GM23338 (cell line): Measurements from ENCODE around the gene MAPK12. TPM values are rescaled to one million over a fixed set of nuclear protein-coding genes. Genes with fewer than 3 reads are reported as not detected.

ENCODE experiments used
- ATAC-seq: fragments of 200-7000 bp; cut with Tn5 transposase; 3 replicates; pipeline ENCODE4 v1.9.1; 2020
- DNase-seq: peaks from one replicate; pipeline ENCODE4 v3.0.0-alpha.2; 2015; ENCODE audit warnings: low spot score
- H2AFZ ChIP-seq: fragments of 200-600 bp; sonication (generic); 2 replicates; pipeline ENCODE4 v1.8.0; 2016; ENCODE audit warnings: antibody characterized with exemption, mild to moderate bottlenecking, moderate library complexity
- H3F3A ChIP-seq: fragments of 200-600 bp; sonication (generic); replicated peaks from 2 replicates; pipeline ENCODE4 v1.8.0; 2017; ENCODE audit warnings: antibody characterized with exemption, mixed run types, low read depth
- H3K27ac ChIP-seq: fragments of 200-600 bp; sonication (generic); 2 replicates; pipeline ENCODE4 v1.6.1; 2016; ENCODE audit warnings: low read depth
- H3K27me3 ChIP-seq: fragments of 200-600 bp; sonication (generic); 2 replicates; pipeline ENCODE4 v1.8.0; 2016; ENCODE audit warnings: mild to moderate bottlenecking, mixed run types, moderate library complexity; ENCODE audit not compliant: insufficient read depth
- H3K36me3 ChIP-seq: fragments of 200-600 bp; sonication (generic); 2 replicates; pipeline ENCODE4 v1.8.0; 2016; ENCODE audit warnings: mild to moderate bottlenecking; ENCODE audit not compliant: insufficient read depth
- H3K4me1 ChIP-seq: fragments of 200-600 bp; sonication (generic); 2 replicates; pipeline ENCODE4 v1.8.0; 2016; ENCODE audit warnings: mild to moderate bottlenecking, moderate library complexity; ENCODE audit not compliant: insufficient read depth
- H3K4me2 ChIP-seq: fragments of 200-600 bp; sonication (generic); 2 replicates; pipeline ENCODE4 v1.7.1; 2017; ENCODE audit warnings: mixed run types
- H3K4me3 ChIP-seq: fragments of 200-600 bp; sonication (generic); 2 replicates; pipeline ENCODE4 v1.6.1; 2016; ENCODE audit warnings: mixed run types
- H3K79me2 ChIP-seq: fragments of 200-600 bp; sonication (generic); replicated peaks from 2 replicates; pipeline ENCODE4 v1.8.0; 2017; ENCODE audit warnings: mild to moderate bottlenecking; ENCODE audit not compliant: insufficient read depth
- H3K9me2 ChIP-seq: fragments of 200-600 bp; sonication (generic); 2 replicates; pipeline ENCODE4 v1.8.0; 2017; ENCODE audit not compliant: insufficient read depth
- H4K20me1 ChIP-seq: fragments of 200-600 bp; sonication (generic); replicated peaks from 2 replicates; pipeline ENCODE4 v1.8.0; 2017; ENCODE audit warnings: mild to moderate bottlenecking; ENCODE audit not compliant: insufficient read depth
- H3K27ac Mint-ChIP-seq: 2 replicates; pipeline ENCODE4 v1.8.0; 2020; ENCODE audit warnings: inconsistent platforms, mild to moderate bottlenecking, moderate library complexity, mixed read lengths
- H3K27me3 Mint-ChIP-seq: 3 replicates; pipeline ENCODE4 v1.8.0; 2022; ENCODE audit warnings: low read depth, mild to moderate bottlenecking, moderate library complexity, mixed read lengths, inconsistent platforms; ENCODE audit not compliant: insufficient read depth, poor library complexity
- H3K36me3 Mint-ChIP-seq: 3 replicates; pipeline ENCODE4 v1.8.0; 2021; ENCODE audit warnings: low read depth, mild to moderate bottlenecking, inconsistent platforms, moderate library complexity, mixed read lengths
- H3K4me1 Mint-ChIP-seq: 3 replicates; pipeline ENCODE4 v1.8.0; 2020; ENCODE audit warnings: mild to moderate bottlenecking, inconsistent platforms, mixed read lengths
- H3K4me3 Mint-ChIP-seq: 3 replicates; pipeline ENCODE4 v1.8.0; 2021; ENCODE audit warnings: moderate library complexity, mild to moderate bottlenecking, inconsistent platforms, mixed read lengths
- H3K9me3 Mint-ChIP-seq: 3 replicates; pipeline ENCODE4 v1.8.0; 2020; ENCODE audit warnings: moderate library complexity, mild to moderate bottlenecking, inconsistent platforms, mixed read lengths
- CREB1 ChIP-seq: fragments of 250-450 bp; sonication (Bioruptor Pico); IDR thresholded peaks from 2 replicates; pipeline ENCODE4 v1.5.0; 2020; ENCODE audit warnings: low read depth, mild to moderate bottlenecking, moderate library complexity
- EZH2phosphoT487 ChIP-seq: fragments of 200-600 bp; sonication (generic); IDR thresholded peaks from one replicate; pipeline ENCODE4 v1.8.1; 2018; ENCODE audit warnings: antibody characterized with exemption; ENCODE audit not compliant: unreplicated experiment
- POLR2AphosphoS5 ChIP-seq: IDR thresholded peaks from 2 replicates; pipeline ENCODE4 v1.6.1; 2016; ENCODE audit warnings: antibody characterized with exemption, low read depth
- STAT1 ChIP-seq: IDR thresholded peaks from one replicate; pipeline ENCODE4 v1.6.1; 2016; ENCODE audit warnings: antibody characterized with exemption; ENCODE audit not compliant: unreplicated experiment
- polyA plus RNA-seq: library from polyadenylated mRNA; unstranded; fragments of >200 nt; fragmentation: Nextera tagmentation; extraction: Ambion mirVana; gene quantifications from 2 replicates; pipeline ENCODE4 v1.2.1, GENCODE V29; 2016
- total RNA-seq: library from RNA; depleted of rRNA; stranded (reverse); fragments of >200 nt; shearing (Covaris generic); gene quantifications from 2 replicates; pipeline ENCODE4 v1.2.3, GENCODE V29; 2014
- TF ChIP-seq, protein P1 (sequence below): IDR thresholded peaks from one replicate; pipeline ENCODE4 v1.6.1; 2018; ENCODE audit warnings: antibody characterized with exemption; ENCODE audit not compliant: unreplicated experiment
- TF ChIP-seq, protein P2 (sequence below), 2 experiments: fragments of 200-600 bp in 1 of 2; sonication (generic) in 1 of 2; conservative IDR thresholded peaks; 2 replicates each; pipeline versions ENCODE4 v1.5.1 to v1.6.1; 2016 to 2017; ENCODE audit warnings: antibody characterized with exemption in 2 of 2, low read depth in 2 of 2, mild to moderate bottlenecking in 2 of 2, moderate library complexity in 1 of 2
- TF ChIP-seq, protein P3 (sequence below): fragments of 250-450 bp; sonication (Bioruptor Pico); IDR thresholded peaks from 2 replicates; pipeline ENCODE4 v1.5.0; 2020; ENCODE audit warnings: mild to moderate bottlenecking, moderate library complexity

Gene MAPK12
- total and polyA plus RNA-seq, 2 experiments from 2014 or later = 10.4 to 26.1 TPM

DNA sequence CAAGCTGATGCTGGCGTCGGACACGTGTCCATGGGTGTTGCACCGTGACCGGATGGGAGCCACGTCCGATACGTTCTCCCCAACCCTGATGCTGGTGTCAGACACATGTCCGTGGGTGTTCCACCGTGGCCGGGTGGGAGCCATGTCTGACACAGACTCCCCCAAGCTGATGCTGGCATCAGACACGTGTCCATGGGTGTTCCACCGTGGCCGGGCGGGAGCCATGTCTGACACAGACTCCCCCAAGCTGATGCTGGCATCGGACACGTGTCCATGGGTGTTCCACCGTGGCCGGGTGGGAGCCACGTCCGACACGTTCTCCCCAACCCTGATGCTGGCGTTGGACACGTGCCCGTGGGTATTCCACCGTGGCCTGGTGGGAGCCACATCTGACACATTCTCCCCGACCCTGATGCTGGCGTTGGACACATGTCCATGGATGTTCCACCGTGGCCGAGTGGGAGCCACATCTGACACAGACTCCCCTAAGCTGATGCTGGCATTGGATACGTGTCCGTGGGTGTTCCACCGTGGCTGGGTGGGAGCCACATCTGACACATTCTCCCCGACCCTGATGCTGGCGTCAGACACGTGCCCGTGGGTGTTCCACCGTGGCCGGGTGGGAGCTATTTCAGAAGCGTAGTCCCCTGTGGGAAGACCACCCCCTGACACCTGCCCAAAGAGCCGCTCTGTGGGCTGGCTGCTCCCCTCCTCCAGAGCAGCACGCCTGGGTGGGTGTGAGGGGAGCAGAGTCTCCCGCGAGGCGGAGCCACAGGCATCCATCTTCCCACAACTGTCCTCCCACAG lies 40.7 kb downstream of the MAPK12 start:
- no peak overlapping the region for H3K4me3 ChIP-seq
- H3K79me2 ChIP-seq = no peaks in the 10 kb centered on the region
- no peak overlapping the region for H3K27ac ChIP-seq
- H3K27me3 ChIP-seq = no peaks in the 10 kb centered on the region
- H3K36me3 ChIP-seq = no peaks in the 10 kb centered on the region
- no peak overlapping the region for H3K4me2 ChIP-seq
- Mint-ChIP-seq H3K27ac (no peak overlapping the region), H3K4me3 (no peak overlapping the region), H3K27me3 (peaks cover 7% of the 10 kb centered on the region), H3K36me3 (peaks cover 59% of the 10 kb centered on the region), H3K9me3 (no peaks in the 10 kb centered on the region), H3K4me1 (peaks cover 2% of the 10 kb centered on the region; the same call in 1 of the 3 replicates)
- H3F3A ChIP-seq = no peaks in the 10 kb centered on the region
- H4K20me1 ChIP-seq = peaks cover 5% of the 10 kb centered on the region; the same call in 1 of the 2 replicates
- no peaks in the 10 kb centered on the region for H3K9me2 ChIP-seq
- no peaks in the 10 kb centered on the region; the same call in 1 of the 2 replicates for H3K4me1 ChIP-seq
- TF ChIP-seq POLR2AphosphoS5 = no peak
- no peak for TF ChIP-seq CREB1 (CRISPR knock-in tag)
- TF ChIP-seq, protein P1, sequence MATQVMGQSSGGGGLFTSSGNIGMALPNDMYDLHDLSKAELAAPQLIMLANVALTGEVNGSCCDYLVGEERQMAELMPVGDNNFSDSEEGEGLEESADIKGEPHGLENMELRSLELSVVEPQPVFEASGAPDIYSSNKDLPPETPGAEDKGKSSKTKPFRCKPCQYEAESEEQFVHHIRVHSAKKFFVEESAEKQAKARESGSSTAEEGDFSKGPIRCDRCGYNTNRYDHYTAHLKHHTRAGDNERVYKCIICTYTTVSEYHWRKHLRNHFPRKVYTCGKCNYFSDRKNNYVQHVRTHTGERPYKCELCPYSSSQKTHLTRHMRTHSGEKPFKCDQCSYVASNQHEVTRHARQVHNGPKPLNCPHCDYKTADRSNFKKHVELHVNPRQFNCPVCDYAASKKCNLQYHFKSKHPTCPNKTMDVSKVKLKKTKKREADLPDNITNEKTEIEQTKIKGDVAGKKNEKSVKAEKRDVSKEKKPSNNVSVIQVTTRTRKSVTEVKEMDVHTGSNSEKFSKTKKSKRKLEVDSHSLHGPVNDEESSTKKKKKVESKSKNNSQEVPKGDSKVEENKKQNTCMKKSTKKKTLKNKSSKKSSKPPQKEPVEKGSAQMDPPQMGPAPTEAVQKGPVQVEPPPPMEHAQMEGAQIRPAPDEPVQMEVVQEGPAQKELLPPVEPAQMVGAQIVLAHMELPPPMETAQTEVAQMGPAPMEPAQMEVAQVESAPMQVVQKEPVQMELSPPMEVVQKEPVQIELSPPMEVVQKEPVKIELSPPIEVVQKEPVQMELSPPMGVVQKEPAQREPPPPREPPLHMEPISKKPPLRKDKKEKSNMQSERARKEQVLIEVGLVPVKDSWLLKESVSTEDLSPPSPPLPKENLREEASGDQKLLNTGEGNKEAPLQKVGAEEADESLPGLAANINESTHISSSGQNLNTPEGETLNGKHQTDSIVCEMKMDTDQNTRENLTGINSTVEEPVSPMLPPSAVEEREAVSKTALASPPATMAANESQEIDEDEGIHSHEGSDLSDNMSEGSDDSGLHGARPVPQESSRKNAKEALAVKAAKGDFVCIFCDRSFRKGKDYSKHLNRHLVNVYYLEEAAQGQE = no peak
- no peak for TF ChIP-seq STAT1
- no peak for DNase-seq
- no peak overlapping the region for H2AFZ ChIP-seq
- no peak for ATAC-seq

DNA sequence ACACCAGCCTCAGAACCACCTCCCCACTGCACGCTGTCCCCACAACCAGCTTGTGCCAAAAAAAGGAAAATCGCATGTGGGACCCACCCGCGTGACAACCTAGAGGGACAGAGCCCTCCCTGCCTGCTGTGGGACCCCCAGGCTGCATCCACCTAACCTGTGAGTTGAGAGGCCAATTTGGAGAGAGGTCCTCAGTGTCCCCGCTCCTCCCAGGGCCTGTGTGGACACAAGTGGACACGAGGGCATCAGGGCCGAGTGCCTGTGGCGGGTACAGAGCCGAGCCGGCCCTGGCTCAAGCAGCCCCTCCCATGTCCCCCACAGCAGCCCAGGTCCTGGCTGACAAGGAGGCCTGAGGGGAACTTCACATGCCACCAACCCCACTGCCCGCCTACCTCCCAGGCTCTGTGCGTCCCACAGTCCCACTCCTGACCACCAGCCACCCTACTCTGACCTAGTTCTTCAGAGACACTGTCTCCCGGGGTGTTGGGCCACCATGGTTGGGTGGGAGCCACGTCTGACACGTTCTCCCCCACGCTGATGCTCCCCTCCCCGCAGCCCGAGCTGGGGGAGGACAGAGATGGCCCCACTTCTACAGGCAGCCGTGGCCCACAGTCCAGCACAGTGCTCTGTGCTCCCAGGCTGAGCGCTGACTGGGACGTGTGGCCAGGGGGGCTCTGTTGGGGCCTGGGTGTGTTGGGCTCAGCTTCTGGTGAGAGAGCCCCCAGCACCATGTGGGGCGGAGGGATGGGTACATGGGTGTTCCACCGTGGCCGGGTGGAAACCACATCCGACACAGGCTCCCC lies 41.5 kb downstream of the MAPK12 start:
- H3K4me3 ChIP-seq = no peak overlapping the region
- Mint-ChIP-seq H3K36me3 (peaks cover 60% of the 10 kb centered on the region), H3K27ac (no peak overlapping the region), H3K27me3 (peaks cover 1% of the 10 kb centered on the region), H3K4me3 (no peak overlapping the region; the same call in 2 of the 3 replicates), H3K4me1 (peaks cover 2% of the 10 kb centered on the region; the same call in 1 of the 3 replicates), H3K9me3 (no peaks in the 10 kb centered on the region)
- no peak overlapping the region for H3K27ac ChIP-seq
- H3K4me1 ChIP-seq = no peaks in the 10 kb centered on the region; the same call in 1 of the 2 replicates
- ATAC-seq (no peak), DNase-seq (no peak)
- H3F3A ChIP-seq = no peaks in the 10 kb centered on the region
- H2AFZ ChIP-seq = no peak overlapping the region
- no peaks in the 10 kb centered on the region for H3K27me3 ChIP-seq
- H4K20me1 ChIP-seq = peaks cover 6% of the 10 kb centered on the region
- peaks cover 1% of the 10 kb centered on the region; the same call in 1 of the 2 replicates for H3K79me2 ChIP-seq
- H3K9me2 ChIP-seq = no peaks in the 10 kb centered on the region
- no peak overlapping the region for H3K4me2 ChIP-seq
- no peaks in the 10 kb centered on the region for H3K36me3 ChIP-seq
- no peak for TF ChIP-seq EZH2phosphoT487
- TF ChIP-seq, protein P2, sequence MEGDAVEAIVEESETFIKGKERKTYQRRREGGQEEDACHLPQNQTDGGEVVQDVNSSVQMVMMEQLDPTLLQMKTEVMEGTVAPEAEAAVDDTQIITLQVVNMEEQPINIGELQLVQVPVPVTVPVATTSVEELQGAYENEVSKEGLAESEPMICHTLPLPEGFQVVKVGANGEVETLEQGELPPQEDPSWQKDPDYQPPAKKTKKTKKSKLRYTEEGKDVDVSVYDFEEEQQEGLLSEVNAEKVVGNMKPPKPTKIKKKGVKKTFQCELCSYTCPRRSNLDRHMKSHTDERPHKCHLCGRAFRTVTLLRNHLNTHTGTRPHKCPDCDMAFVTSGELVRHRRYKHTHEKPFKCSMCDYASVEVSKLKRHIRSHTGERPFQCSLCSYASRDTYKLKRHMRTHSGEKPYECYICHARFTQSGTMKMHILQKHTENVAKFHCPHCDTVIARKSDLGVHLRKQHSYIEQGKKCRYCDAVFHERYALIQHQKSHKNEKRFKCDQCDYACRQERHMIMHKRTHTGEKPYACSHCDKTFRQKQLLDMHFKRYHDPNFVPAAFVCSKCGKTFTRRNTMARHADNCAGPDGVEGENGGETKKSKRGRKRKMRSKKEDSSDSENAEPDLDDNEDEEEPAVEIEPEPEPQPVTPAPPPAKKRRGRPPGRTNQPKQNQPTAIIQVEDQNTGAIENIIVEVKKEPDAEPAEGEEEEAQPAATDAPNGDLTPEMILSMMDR (conservative IDR thresholded peaks at IDR 0.05; ENCODE audit: low read depth in 2 of 2) = no peak
- TF ChIP-seq, protein P3, sequence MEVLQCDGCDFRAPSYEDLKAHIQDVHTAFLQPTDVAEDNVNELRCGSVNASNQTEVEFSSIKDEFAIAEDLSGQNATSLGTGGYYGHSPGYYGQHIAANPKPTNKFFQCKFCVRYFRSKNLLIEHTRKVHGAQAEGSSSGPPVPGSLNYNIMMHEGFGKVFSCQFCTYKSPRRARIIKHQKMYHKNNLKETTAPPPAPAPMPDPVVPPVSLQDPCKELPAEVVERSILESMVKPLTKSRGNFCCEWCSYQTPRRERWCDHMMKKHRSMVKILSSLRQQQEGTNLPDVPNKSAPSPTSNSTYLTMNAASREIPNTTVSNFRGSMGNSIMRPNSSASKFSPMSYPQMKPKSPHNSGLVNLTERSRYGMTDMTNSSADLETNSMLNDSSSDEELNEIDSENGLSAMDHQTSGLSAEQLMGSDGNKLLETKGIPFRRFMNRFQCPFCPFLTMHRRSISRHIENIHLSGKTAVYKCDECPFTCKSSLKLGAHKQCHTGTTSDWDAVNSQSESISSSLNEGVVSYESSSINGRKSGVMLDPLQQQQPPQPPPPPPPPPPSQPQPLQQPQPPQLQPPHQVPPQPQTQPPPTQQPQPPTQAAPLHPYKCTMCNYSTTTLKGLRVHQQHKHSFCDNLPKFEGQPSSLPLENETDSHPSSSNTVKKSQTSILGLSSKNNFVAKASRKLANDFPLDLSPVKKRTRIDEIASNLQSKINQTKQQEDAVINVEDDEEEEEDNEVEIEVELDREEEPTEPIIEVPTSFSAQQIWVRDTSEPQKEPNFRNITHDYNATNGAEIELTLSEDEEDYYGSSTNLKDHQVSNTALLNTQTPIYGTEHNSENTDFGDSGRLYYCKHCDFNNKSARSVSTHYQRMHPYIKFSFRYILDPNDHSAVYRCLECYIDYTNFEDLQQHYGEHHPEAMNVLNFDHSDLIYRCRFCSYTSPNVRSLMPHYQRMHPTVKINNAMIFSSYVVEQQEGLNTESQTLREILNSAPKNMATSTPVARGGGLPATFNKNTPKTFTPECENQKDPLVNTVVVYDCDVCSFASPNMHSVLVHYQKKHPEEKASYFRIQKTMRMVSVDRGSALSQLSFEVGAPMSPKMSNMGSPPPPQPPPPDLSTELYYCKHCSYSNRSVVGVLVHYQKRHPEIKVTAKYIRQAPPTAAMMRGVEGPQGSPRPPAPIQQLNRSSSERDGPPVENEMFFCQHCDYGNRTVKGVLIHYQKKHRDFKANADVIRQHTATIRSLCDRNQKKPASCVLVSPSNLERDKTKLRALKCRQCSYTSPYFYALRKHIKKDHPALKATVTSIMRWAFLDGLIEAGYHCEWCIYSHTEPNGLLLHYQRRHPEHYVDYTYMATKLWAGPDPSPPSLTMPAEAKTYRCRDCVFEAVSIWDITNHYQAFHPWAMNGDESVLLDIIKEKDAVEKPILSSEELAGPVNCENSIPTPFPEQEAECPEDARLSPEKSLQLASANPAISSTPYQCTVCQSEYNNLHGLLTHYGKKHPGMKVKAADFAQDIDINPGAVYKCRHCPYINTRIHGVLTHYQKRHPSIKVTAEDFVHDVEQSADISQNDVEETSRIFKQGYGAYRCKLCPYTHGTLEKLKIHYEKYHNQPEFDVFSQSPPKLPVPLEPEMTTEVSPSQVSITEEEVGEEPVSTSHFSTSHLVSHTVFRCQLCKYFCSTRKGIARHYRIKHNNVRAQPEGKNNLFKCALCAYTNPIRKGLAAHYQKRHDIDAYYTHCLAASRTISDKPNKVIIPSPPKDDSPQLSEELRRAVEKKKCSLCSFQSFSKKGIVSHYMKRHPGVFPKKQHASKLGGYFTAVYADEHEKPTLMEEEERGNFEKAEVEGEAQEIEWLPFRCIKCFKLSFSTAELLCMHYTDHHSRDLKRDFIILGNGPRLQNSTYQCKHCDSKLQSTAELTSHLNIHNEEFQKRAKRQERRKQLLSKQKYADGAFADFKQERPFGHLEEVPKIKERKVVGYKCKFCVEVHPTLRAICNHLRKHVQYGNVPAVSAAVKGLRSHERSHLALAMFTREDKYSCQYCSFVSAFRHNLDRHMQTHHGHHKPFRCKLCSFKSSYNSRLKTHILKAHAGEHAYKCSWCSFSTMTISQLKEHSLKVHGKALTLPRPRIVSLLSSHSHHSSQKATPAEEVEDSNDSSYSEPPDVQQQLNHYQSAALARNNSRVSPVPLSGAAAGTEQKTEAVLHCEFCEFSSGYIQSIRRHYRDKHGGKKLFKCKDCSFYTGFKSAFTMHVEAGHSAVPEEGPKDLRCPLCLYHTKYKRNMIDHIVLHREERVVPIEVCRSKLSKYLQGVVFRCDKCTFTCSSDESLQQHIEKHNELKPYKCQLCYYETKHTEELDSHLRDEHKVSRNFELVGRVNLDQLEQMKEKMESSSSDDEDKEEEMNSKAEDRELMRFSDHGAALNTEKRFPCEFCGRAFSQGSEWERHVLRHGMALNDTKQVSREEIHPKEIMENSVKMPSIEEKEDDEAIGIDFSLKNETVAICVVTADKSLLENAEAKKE = no peak
